B cell (primary cell): ENCODE measurements around the gene ASMTL. TPM values are rescaled to one million over a fixed set of nuclear protein-coding genes. Genes with fewer than 3 reads are reported as not detected.

Experiments used
- ATAC-seq: fragments of 200-7000 bp; cut with Tn5 transposase; one replicate; pipeline ENCODE4 v1.10.0; 2021; ENCODE audit warnings: low read depth, mild to moderate bottlenecking, moderate number of reproducible peaks, moderate library complexity
- CTCF ChIA-PET: fragments of 350-600 bp; sonication (Branson Sonifier 250); formaldehyde crosslinking; loops from one replicate; lab custom pipeline; 2021; ENCODE audit warnings: antibody characterized with exemption, inconsistent platforms; lab: Charles Lee
- POLR2A ChIA-PET: fragments of 350-600 bp; sonication (Branson Sonifier 250); formaldehyde crosslinking; loops from one replicate; lab custom pipeline; 2021; ENCODE audit warnings: antibody characterized with exemption; lab: Charles Lee
- DNase-seq: peaks from one replicate; pipeline ENCODE4 v3.0.0; 2013
- H2AFZ ChIP-seq: 2 replicates; pipeline ENCODE4 v1.6.1; 2012; ENCODE audit warnings: mild to moderate bottlenecking, low read depth, low read length; ENCODE audit not compliant: insufficient read depth, poor library complexity, severe bottlenecking
- H3K27ac ChIP-seq, 2 donors: 1 replicate in 1 of 2; 2 replicates in 1 of 2; pipeline ENCODE4 v1.5.1; 2012 to 2013; ENCODE audit warnings: low read length in 2 of 2, mild to moderate bottlenecking in 2 of 2, moderate library complexity in 1 of 2
- H3K27me3 ChIP-seq, 4 experiments: fragments of 200-600 bp in 1 of 4; sonication (generic) in 1 of 4; replicated peaks in 1 of 4; 1 replicate in 2 of 4; 2 replicates in 2 of 4; pipeline versions ENCODE4 v1.6.1 to v1.7.0; 2013 to 2016; ENCODE audit warnings: low read length in 3 of 4, mild to moderate bottlenecking in 2 of 4, mixed read lengths in 1 of 4, moderate library complexity in 1 of 4; ENCODE audit not compliant: insufficient read depth in 4 of 4, control insufficient read depth in 3 of 4; ENCODE audit errors: control extremely low read depth in 1 of 4
- H3K36me3 ChIP-seq, 2 experiments: replicated peaks in 1 of 2; 1 replicate in 1 of 2; 2 replicates in 1 of 2; pipeline versions ENCODE4 v1.6.1 to v1.7.1; 2013; ENCODE audit warnings: low read length in 1 of 2; ENCODE audit not compliant: insufficient read depth in 2 of 2, control insufficient read depth in 1 of 2; ENCODE audit errors: control extremely low read depth in 1 of 2, extremely low read depth in 1 of 2
- H3K4me1 ChIP-seq, 2 donors: fragments of 200-600 bp in 1 of 2; sonication (generic) in 1 of 2; 1 replicate in 1 of 2; 2 replicates in 1 of 2; pipeline versions ENCODE4 v1.5.1 to v1.6.1; 2013 to 2017; ENCODE audit warnings: low read length in 2 of 2; ENCODE audit not compliant: control insufficient read depth in 2 of 2, insufficient read depth in 2 of 2
- H3K4me2 ChIP-seq: replicated peaks from 2 replicates; pipeline ENCODE3; 2012; ENCODE audit warnings: mild to moderate bottlenecking, low read depth, low read length; ENCODE audit not compliant: poor library complexity, severe bottlenecking
- H3K4me3 ChIP-seq, 5 experiments: fragments of 200-600 bp in 1 of 5; sonication (generic) in 1 of 5; 1 replicate in 3 of 5; 2 replicates in 2 of 5; pipeline versions ENCODE4 v1.5.1 to v1.7.0; 2011 to 2016; ENCODE audit warnings: low read length in 4 of 5, mild to moderate bottlenecking in 4 of 5, low read depth in 2 of 5, control low read depth in 1 of 5, moderate library complexity in 1 of 5; ENCODE audit not compliant: insufficient read depth in 1 of 5; ENCODE audit errors: control extremely low read depth in 1 of 5, extremely low read depth in 1 of 5
- H3K79me2 ChIP-seq: fragments of 200-600 bp; sonication (generic); one replicate; pipeline ENCODE4 v1.6.0; 2016; ENCODE audit warnings: low read length; ENCODE audit not compliant: control insufficient read depth, insufficient read depth
- H3K9ac ChIP-seq: fragments of 200-600 bp; sonication (generic); 2 replicates; pipeline ENCODE4 v1.6.1; 2017; ENCODE audit warnings: mild to moderate bottlenecking, low read length, moderate library complexity
- H3K9me3 ChIP-seq, 3 donors: one replicate each; pipeline versions ENCODE4 v1.6.1 to v1.7.1; 2013; ENCODE audit warnings: low read length in 2 of 3; ENCODE audit not compliant: control insufficient read depth in 2 of 3, insufficient read depth in 1 of 3; ENCODE audit errors: control extremely low read depth in 1 of 3
- H4K20me1 ChIP-seq: 2 replicates; pipeline ENCODE4 v1.6.0; 2012; ENCODE audit warnings: mild to moderate bottlenecking, low read length; ENCODE audit not compliant: insufficient read depth, control insufficient read depth, poor library complexity, severe bottlenecking
- H3K27ac Mint-ChIP-seq: one replicate; pipeline ENCODE4 v1.8.0; 2021; ENCODE audit warnings: mixed read lengths
- H3K27me3 Mint-ChIP-seq: one replicate; pipeline ENCODE4 v1.8.0; 2021; ENCODE audit warnings: mixed read lengths
- H3K4me1 Mint-ChIP-seq: one replicate; pipeline ENCODE4 v1.8.0; 2021; ENCODE audit warnings: mixed read lengths
- H3K4me3 Mint-ChIP-seq: one replicate; pipeline ENCODE4 v1.8.0; 2021; ENCODE audit warnings: mixed read lengths
- H3K9me3 Mint-ChIP-seq: one replicate; pipeline ENCODE4 v1.8.0; 2022; ENCODE audit warnings: mixed read lengths; ENCODE audit not compliant: insufficient read depth
- CTCF ChIP-seq: fragments of 200-600 bp; IDR thresholded peaks from one replicate; pipeline ENCODE4 v1.8.0; 2022; ENCODE audit warnings: antibody characterized with exemption, mild to moderate bottlenecking
- EZH2 ChIP-seq: IDR thresholded peaks from 2 replicates; pipeline ENCODE4 v1.6.1; 2012; ENCODE audit warnings: borderline replicate concordance, low read depth, mild to moderate bottlenecking, moderate library complexity, low read length; ENCODE audit not compliant: insufficient read depth, poor library complexity, severe bottlenecking
- WGBS: methylation state at CpG from one replicate; pipeline ENCODE4 v1.1.5; 2013; ENCODE audit warnings: missing lambda C conversion rate; ENCODE audit not compliant: insufficient coverage; 5-methylcytosine and 5-hydroxymethylcytosine counted together
- intact Hi-C: fragments of 100-400 bp; cut with micrococcal nuclease; formaldehyde crosslinking; loops from one replicate; pipeline ENCODE4 v1.10.0; 2022
- polyA plus RNA-seq: library from polyadenylated mRNA; depleted of rRNA; stranded (reverse); fragments of >200 nt; gene quantifications from 2 replicates; pipeline ENCODE4 v1.2.3, GENCODE V29; 2012
- total RNA-seq, 2 donors: library from RNA; stranded (reverse); fragments of 120-200 nt in 1 of 2; gene quantifications; 1 replicate in 1 of 2; 2 replicates in 1 of 2; pipeline versions ENCODE4 v1.2.3 to v1.2.4, GENCODE V29; 2013 to 2022

ASMTL gene
- total and polyA plus RNA-seq, 2 donors (not counting 1 experiment from before 2014, with no cell fraction given) = 33.3 to 52.9 TPM

DNA sequence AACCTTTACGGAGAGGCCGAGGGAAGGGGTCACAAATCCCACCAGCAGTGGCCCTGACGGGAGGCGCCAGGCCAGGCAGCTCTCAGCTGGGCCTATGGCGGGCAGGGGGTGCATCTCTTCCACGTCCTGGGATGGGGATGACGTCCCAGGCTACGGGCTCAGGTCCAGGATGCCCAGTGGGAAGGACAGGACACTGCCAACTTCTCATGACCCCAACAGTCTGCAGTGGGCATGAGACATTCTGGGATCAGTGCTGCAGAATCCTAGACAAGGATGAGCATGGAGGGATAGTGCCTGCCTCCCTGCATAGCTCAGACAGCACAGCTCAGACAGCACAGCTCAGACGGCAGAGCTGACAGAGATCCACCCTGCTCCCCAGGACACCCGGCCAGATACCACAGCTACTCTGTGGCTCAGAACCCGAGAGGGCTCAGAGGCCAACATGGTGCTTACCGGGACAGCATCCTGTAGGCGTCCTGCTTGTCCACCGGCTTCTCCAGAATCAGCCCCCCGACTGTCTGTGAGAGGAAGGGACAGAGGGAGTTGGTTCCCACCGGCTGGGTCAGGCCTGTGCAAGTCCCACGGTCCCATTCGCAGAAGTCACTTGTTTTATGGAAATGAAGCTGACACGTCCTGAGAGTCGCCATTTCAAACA, 17.3 kb downstream of the ASMTL start:
- H3K79me2 ChIP-seq = no peaks in the 10 kb centered on the region
- no peaks in the 10 kb centered on the region for H3K4me1 ChIP-seq
- H3K9me3 ChIP-seq = peaks cover 0 to 5% (median 0%) of the 10 kb centered on the region in 3 donors
- H3K27me3 ChIP-seq = no peaks in the 10 kb centered on the region
- H2AFZ ChIP-seq = no peak overlapping the region
- Mint-ChIP-seq H3K27me3 (no peaks in the 10 kb centered on the region), H3K9me3 (no peaks in the 10 kb centered on the region), H3K4me1 (no peaks in the 10 kb centered on the region), H3K4me3 (no peak overlapping the region), H3K27ac (no peak overlapping the region)
- no peak overlapping the region for H3K27ac ChIP-seq
- no peak overlapping the region for H3K9ac ChIP-seq
- intact Hi-C loops = no loop called here
- H3K36me3 ChIP-seq = peaks cover 0 to 33% of the 10 kb centered on the region in 2 experiments
- TF ChIP-seq CTCF = no peak
- no peak for TF ChIP-seq EZH2
- H3K4me2 ChIP-seq = no peak overlapping the region
- no peaks in the 10 kb centered on the region for H4K20me1 ChIP-seq
- 95% methylated on average over 19 of the region's 20 CpGs for WGBS
- ATAC-seq = no peak
- H3K4me3 ChIP-seq = no peak overlapping the region
- ChIA-PET CTCF (no interaction called here), POLR2A (no interaction called here)
- no peak for DNase-seq

DNA sequence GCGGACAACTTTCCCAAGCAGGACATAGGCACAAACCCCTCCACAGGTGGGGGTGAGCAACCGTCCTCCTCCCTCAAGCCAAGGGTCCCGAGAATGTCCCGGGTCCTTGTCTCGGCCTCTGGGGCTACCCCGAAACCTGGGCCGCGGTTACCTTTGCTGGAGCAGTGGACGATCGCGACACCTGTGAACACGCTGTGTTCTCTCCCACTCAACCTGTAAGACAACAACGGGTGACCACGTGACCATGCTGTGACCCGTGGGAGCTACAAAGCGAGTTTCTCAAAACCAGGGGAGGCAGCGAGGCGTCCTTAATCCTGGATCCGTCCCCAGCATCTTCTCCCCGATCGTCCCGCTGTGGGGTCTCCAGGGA, 17.9 kb downstream of the ASMTL start:
- Mint-ChIP-seq H3K27ac (no peak overlapping the region), H3K27me3 (no peaks in the 10 kb centered on the region), H3K9me3 (no peaks in the 10 kb centered on the region), H3K4me1 (no peaks in the 10 kb centered on the region), H3K4me3 (no peak overlapping the region)
- Histone ChIP-seq H2AFZ (no peak overlapping the region), H4K20me1 (no peaks in the 10 kb centered on the region), H3K9ac (no peak overlapping the region), H3K79me2 (no peaks in the 10 kb centered on the region), H3K4me2 (no peak overlapping the region), H3K9me3 (peaks cover 0 to 5% (median 0%) of the 10 kb centered on the region in 3 donors), H3K4me1 (no peaks in the 10 kb centered on the region), H3K36me3 (peaks cover 0 to 33% of the 10 kb centered on the region in 2 experiments), H3K27me3 (no peaks in the 10 kb centered on the region), H3K27ac (no peak overlapping the region), H3K4me3 (no peak overlapping the region)
- TF ChIP-seq EZH2 = no peak
- TF ChIP-seq CTCF = no peak
- DNase-seq = no peak
- WGBS = 97% methylated on average over 21 of the region's 22 CpGs
- intact Hi-C loops = no loop called here
- CTCF ChIA-PET = no interaction called here
- POLR2A ChIA-PET = no interaction called here
- ATAC-seq = no peak
